HG03175 (cell line): ENCODE data around the gene CYSRT1.

Experiments
- ATAC-seq: cut with Tn5 transposase; IDR thresholded peaks from one replicate; pipeline ENCODE4 v1.9.1; 2021; ENCODE audit warnings: mild to moderate bottlenecking, moderate library complexity; ENCODE audit not compliant: unreplicated experiment

CYSRT1 gene

GRCh38 chr9:137223078-137223970, 1.6 kb upstream of the CYSRT1 start:
- peak; percentile 74 for ATAC-seq

DNA sequence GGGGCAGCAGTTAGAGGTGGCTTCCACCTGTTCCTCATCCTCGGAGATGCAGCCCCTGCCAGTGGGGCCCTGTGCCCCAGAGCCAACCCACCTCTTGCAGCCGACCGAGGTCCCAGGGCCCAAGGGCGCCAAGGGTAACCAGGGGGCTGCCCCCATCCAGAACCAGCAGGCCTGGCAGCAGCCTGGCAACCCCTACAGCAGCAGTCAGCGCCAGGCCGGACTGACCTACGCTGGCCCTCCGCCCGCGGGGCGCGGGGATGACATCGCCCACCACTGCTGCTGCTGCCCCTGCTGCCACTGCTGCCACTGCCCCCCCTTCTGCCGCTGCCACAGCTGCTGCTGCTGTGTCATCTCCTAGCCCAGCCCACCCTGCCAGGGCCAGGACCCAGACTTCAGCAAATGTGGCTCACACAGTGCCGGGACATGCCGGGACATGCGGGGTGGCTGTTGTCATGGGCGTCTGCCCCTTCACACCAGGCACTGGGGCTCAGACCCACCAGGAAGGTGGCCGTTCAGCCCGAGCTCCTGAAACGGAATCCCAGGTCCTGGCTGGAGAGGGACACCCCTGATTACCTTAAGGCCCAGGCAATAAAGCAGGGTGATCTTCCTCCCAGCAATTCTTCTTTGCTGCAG, 841 bp downstream of the CYSRT1 start:
- ATAC-seq: no peak

DNA sequence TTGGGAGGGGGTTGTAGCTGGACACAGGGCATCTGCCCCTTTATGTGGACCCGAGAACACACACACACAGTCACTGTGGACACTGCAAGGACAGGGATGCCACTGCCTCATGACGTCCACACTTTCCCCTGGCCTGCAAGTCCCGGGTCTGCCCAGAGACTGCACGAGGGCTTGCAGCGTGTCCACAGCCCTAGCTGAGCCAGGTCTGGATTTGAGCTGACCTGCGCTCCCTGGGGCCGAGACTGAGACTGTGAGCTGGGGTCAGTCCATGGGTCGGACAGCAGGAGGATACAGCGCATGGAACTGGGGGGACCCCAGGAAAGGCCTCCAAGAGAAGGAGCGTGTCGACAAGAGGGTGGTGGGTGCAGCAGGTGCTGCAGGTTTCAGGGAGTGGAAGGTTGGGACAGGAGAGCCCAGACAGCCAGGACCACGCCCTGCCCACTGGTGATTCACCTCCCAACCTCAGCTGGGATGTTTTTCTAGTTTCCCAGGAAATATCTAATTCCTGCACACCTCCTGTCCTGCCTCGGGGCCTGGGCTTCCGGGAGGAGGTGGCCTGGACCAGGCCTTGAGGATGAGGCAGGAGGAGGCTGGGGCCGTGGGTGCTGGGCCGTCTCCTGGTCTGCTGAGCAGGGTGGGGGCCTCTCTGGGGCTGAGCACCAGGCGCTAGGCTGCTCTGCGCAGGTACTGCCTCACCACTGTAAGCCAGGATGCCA, 1.5 kb downstream of the CYSRT1 start:
- ATAC-seq: no peak

- ATAC-seq: no peak
These were observed 2.3 kb downstream of the CYSRT1 start, which contains the start of gene RNF224 for GRCh38 chr9:137227054-137227852. Gene RNF224 (plus strand): TSS chr9:137227502. CDS start chr9:137228336, 834 bp downstream.

GRCh38 chr9:137227853-137228505, 3.0 kb downstream of the CYSRT1 start:
- ATAC-seq: no peak

DNA sequence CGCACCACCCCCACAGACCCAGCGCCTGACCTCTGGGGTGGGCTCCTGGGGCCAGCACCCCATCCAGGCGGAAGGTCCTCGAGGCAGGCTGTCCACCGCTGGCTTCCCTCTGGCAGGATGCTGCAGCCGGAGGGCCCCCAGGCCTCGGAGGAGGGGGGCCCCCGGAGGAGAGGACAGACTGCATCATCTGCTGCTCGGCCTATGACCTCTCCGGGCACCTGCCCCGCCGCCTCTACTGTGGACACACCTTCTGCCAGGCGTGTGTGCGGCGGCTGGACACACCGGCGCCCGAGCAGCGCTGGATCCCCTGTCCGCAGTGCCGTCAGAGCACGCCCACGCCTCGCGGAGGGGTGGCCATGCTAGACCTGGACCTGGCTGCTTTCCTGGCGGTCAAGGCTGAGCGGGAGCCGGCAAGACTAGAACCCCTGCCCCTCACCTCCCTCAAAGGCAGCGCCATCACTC, 3.6 kb downstream of the CYSRT1 start:
- ATAC-seq: no peak

DNA sequence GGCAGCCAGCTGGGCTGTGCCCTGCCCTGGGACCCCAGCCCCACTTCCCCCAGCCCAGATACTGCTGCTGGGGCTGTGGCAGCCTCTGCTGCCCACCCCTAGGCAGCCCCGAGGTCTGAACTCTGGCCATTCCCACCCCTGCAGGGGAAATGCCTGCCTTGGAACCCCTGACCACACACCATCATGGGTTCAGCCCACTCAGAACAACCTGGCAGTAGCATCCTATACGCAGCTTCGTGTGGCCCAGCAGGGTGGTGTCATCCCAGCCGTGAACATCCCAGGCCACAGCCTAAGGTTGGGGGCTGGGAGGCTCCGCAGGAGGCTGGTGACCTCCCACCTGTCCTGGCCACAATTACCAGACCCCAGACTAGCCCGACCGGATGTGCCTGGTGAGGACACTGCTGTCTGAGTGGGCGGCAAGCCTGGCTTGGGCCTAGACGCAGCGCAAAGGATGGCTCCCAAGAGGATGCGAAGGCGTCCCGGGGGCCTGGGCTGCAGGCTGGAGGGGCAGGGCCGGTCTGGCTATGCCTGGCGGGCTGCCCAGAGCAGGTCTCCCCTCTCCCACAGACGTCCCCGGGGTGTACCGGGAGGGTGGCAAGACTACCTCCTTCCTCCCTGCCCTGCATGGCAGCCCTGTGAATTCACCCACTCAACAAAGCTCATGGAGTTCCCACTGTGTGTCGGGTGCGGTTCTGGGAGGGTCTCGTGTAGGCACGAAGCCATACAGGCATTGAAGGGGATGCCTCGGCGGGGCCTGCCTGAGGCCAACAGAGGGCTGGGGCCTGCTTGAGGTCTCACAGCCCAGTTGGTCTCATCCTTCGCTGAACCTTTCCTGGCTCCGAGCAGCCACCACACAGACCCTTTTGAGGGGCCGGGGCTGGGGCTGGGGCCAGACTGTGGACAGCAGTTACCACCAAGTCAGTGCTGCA, 4.3 kb downstream of the CYSRT1 start:
- no peak for ATAC-seq

DNA sequence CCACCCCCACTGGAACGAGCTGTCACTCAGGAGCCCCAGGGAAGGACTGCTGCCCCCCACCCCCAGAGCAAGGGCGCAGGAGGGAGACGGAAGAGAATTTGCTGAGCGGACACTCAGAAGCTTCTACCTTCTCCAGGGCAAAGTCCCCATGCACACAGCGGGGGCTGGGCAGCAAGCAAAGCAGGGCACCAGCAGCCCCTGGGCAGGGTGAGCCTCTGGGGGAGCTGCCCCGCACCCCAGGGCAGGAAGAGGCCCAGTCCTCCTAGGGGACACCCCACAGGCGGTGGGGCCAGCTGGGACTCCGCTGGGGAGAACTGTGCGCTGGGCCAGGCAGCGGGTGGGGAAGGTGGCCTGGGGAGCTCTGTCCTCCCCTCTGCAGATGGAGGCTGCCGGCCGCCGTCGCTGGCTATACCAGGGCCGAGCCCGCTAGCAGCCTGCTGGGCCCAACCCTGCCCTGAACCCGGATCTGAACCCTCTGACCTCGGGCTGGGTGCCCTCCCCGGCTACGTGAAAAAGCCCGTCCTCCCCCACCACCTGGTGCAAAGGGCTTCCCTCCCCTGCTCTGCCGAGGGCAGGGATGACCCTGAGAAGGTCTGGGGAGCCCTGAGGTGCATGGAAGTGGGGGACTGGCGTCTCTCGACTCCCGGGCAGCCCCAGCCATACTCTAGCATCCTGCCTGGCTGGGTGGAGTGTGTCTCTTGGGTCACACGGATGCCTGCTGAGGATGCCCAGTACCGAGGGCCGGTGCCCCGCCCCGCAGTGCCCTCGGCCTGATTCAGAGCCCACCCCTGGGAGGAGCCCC, 5.1 kb downstream of the CYSRT1 start:
- ATAC-seq: no peak

- no peak for ATAC-seq
These were observed 5.9 kb downstream of the CYSRT1 start, which contains the start of gene SLC34A3 for GRCh38 chr9:137230705-137231371. Gene SLC34A3 (plus strand): TSS chr9:137230901. CDS start chr9:137231703, 802 bp downstream.

DNA sequence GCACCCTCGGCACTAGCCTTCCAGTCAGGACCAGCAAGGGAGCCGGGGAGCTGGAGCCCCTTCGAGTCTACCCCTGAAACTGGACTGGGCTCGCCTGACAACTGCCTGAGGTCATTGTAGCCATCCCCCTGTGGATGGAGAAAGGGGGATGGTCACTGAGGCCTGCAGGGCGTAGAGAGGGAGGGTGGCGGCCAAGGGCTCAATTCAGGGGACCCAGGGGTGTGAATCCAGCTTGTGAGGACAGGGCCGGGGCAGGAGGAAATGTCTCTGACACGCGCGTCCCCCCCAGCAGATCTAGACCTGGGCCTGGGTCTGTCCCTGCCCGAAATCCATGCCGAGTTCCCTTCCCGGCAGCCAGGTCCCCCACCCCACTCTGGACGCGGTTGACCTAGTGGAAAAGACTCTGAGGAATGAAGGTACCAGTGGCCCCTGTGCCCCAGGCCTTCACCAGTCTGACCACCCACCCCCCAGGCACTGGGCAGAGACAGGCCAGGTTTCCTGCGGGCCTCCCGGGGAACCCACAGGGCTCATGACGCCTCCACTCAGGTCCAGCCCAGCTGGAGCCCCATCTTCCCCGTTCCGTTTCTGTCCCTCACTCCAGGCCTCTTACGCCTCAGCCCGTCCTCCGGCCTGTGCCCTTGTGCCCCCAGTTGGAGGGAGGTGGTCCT, 6.5 kb downstream of the CYSRT1 start:
- no peak for ATAC-seq

GRCh38 chr9:137232101-137232500, 7.1 kb downstream of the CYSRT1 start:
- no peak for ATAC-seq

GRCh38 chr9:137232510-137232909, 7.5 kb downstream of the CYSRT1 start:
- no peak for ATAC-seq

DNA sequence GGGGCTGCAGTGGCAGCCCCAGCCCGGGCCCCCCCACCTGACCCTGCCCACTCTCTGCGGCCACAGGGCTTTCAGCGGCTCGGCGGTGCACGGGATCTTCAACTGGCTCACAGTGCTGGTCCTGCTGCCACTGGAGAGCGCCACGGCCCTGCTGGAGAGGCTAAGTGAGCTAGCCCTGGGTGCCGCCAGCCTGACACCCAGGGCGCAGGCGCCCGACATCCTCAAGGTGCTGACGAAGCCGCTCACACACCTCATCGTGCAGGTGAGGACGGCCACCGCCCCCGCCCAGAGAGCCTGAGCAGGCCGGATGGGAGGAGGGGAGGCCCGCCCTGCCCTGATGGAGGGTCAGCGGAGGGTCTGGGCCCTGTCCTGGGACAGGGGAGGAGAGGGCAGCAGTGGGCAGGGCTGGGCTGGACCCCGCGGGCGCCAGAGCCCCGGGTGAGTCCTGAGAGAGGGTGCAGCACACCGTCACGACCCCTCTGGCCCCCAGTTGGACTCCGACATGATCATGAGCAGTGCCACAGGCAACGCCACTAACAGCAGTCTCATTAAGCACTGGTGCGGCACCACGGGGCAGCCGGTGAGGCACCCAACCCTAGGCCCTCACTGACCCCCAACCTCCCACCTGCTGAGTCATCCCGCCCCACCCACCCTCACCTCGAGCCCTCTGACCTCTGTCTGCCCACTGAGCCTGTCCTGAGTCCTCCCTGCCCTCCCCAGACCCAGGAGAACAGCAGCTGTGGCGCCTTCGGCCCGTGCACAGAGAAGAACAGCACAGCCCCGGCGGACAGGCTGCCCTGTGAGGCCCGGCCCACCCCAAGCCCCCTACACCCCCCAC, 8.4 kb downstream of the CYSRT1 start:
- ATAC-seq: no peak

- ATAC-seq: no peak
These were observed 9.2 kb downstream of the CYSRT1 start for GRCh38 chr9:137234055-137234697.

GRCh38 chr9:137234758-137235423, 9.9 kb downstream of the CYSRT1 start:
- ATAC-seq: no peak
